ENCODE results near the gene WDR4. TPM values are rescaled to one million over a fixed set of nuclear protein-coding genes. Genes with fewer than 3 reads are reported as not detected.
"Not testable (repeated sequence)": the region's sequence is repeated elsewhere in the genome, so short reads cannot be mapped to it uniquely, and the experiment has no call there.

WDR4 gene
- total RNA-seq, 1 donor from 2014 or later, result 6.0 TPM

- Histone ChIP-seq H3K36me3 (no peaks in the 10 kb centered on the region), H3K4me1 (peaks cover 12% of the 10 kb centered on the region), H3K27me3 (ENCODE audit: low read depth) (peaks cover 52% of the 10 kb centered on the region), H3K4me3 (no peak overlapping the region), H3K27ac (replicated peaks) (no peak overlapping the region), H3K9me3 (replicated peaks) (no peaks in the 10 kb centered on the region)
- TF ChIP-seq CTCF (IDR thresholded peaks at IDR 0.05; ENCODE audit: borderline replicate concordance), result no peak
- intact Hi-C loops (cut with micrococcal nuclease), result loop anchor here (10.0 kb wide), 1 partner anchor 84 kb away; no protein-coding TSS in a partner anchor
- DNase-seq, result no peak
These were observed 70.2 kb downstream of the WDR4 start for GRCh38 chr21:42809171-42809570.

- Histone ChIP-seq H3K9me3 (replicated peaks) (no peaks in the 10 kb centered on the region), H3K4me1 (peaks cover 12% of the 10 kb centered on the region), H3K36me3 (no peaks in the 10 kb centered on the region), H3K27me3 (ENCODE audit: low read depth) (peaks cover 52% of the 10 kb centered on the region), H3K27ac (replicated peaks) (no peak overlapping the region), H3K4me3 (no peak overlapping the region)
- no peak for DNase-seq
- intact Hi-C loops (cut with micrococcal nuclease), result loop anchor here (10.0 kb wide), 1 partner anchor 83 kb away; no protein-coding TSS in a partner anchor
- TF ChIP-seq CTCF (IDR thresholded peaks at IDR 0.05; ENCODE audit: borderline replicate concordance), result no peak
These were observed 71.3 kb downstream of the WDR4 start for GRCh38 chr21:42807938-42808613.

- Histone ChIP-seq H3K4me1 (peaks cover 12% of the 10 kb centered on the region), H3K27ac (replicated peaks) (peak overlapping the region; percentile 27), H3K27me3 (ENCODE audit: low read depth) (peaks cover 52% of the 10 kb centered on the region)
- intact Hi-C loops (cut with micrococcal nuclease), result loop anchor here (10.0 kb wide), 1 partner anchor 83 kb away; no protein-coding TSS in a partner anchor
- H3K36me3 ChIP-seq; DNase-seq; H3K4me3 ChIP-seq; H3K9me3 ChIP-seq (replicated peaks): not testable (repeated sequence)
These were observed 71.9 kb downstream of the WDR4 start for GRCh38 chr21:42807293-42807895.

- H3K27ac ChIP-seq (replicated peaks), result peak overlapping the region; percentile 27
- peaks cover 12% of the 10 kb centered on the region for H3K4me1 ChIP-seq
- peaks cover 47% of the 10 kb centered on the region for H3K27me3 ChIP-seq (ENCODE audit: low read depth)
- H3K36me3 ChIP-seq, result no peaks in the 10 kb centered on the region
- H3K9me3 ChIP-seq (replicated peaks), result no peaks in the 10 kb centered on the region
- no peak for DNase-seq
- no peak for TF ChIP-seq CTCF (IDR thresholded peaks at IDR 0.05; ENCODE audit: borderline replicate concordance)
- intact Hi-C loops (cut with micrococcal nuclease), result loop anchor here (10.0 kb wide), 1 partner anchor 82 kb away; no protein-coding TSS in a partner anchor
- H3K4me3 ChIP-seq, result no peak overlapping the region
These were observed 72.7 kb downstream of the WDR4 start for GRCh38 chr21:42806509-42807140.

- H3K9me3 ChIP-seq (replicated peaks); H3K27ac ChIP-seq (replicated peaks); H3K4me1 ChIP-seq; H3K36me3 ChIP-seq; H3K4me3 ChIP-seq; DNase-seq: not testable (repeated sequence)
- intact Hi-C loops (cut with micrococcal nuclease), result loop anchor here (10.0 kb wide), 1 partner anchor 77 kb away; no protein-coding TSS in a partner anchor
- H3K27me3 ChIP-seq (ENCODE audit: low read depth), result peaks cover 11% of the 10 kb centered on the region
These were observed 77.7 kb downstream of the WDR4 start for GRCh38 chr21:42801616-42802015.

GRCh38 chr21:42799948-42800347, 79.4 kb downstream of the WDR4 start:
- Histone ChIP-seq H3K27me3 (ENCODE audit: low read depth) (peaks cover 19% of the 10 kb centered on the region), H3K36me3 (no peaks in the 10 kb centered on the region), H3K27ac (replicated peaks) (no peak overlapping the region), H3K9me3 (replicated peaks) (no peaks in the 10 kb centered on the region), H3K4me1 (no peaks in the 10 kb centered on the region), H3K4me3 (no peak overlapping the region)
- no peak for DNase-seq
- no peak for TF ChIP-seq CTCF (IDR thresholded peaks at IDR 0.05; ENCODE audit: borderline replicate concordance)
- intact Hi-C loops (cut with micrococcal nuclease), result loop anchor here (10.0 kb wide), 1 partner anchor 75 kb away; no protein-coding TSS in a partner anchor

All from left ventricle myocardium inferior (tissue), 1 donor.